KBM-7 (cell line): ENCODE data around the gene TNKS2.
"Not testable (repeated sequence)": the region's sequence is repeated elsewhere in the genome, so short reads cannot be mapped to it uniquely, and the experiment has no call there.

ENCODE experiments used
- DNase-seq: peaks from one replicate; pipeline ENCODE4 v3.0.0-alpha.2; 2015
- in situ Hi-C: fragments of 300-500 bp; cut with MboI; formaldehyde crosslinking; loops from 2 replicates; pipeline ENCODE4 v1.14.3; 2020; ENCODE audit warnings: low sequenced_read_pairs, low pct_unique_long_range_greater_than_20kb, mixed read lengths

Gene TNKS2

GRCh38 chr10:91856637-91857036, 58.4 kb downstream of the TNKS2 start:
- no peak for DNase-seq

GRCh38 chr10:91860885-91861284, 62.7 kb downstream of the TNKS2 start:
- DNase-seq, result no peak
- in situ Hi-C loops, result no loop called here

More at GRCh38 chr10:91856637-91857036, 58.4 kb downstream of the TNKS2 start:
- in situ Hi-C loops, result no loop called here

GRCh38 chr10:91864099-91864498, 65.9 kb downstream of the TNKS2 start:
- DNase-seq, result no peak
- in situ Hi-C loops, result no loop called here

GRCh38 chr10:91864744-91865143, 66.5 kb downstream of the TNKS2 start:
- in situ Hi-C loops, result no loop called here
- DNase-seq, result no peak

- in situ Hi-C loops, result no loop called here
- DNase-seq, result no peak
Measured at GRCh38 chr10:91865562-91866081, 67.4 kb downstream of the TNKS2 start.

GRCh38 chr10:91875156-91875555, 76.9 kb downstream of the TNKS2 start:
- in situ Hi-C loops, result no loop called here
- DNase-seq, result no peak

GRCh38 chr10:91875779-91876178, 77.6 kb downstream of the TNKS2 start:
- in situ Hi-C loops, result no loop called here
- DNase-seq, result no peak

GRCh38 chr10:91879515-91880170, 81.4 kb downstream of the TNKS2 start:
- in situ Hi-C loops, result no loop called here
- DNase-seq, result no peak

- DNase-seq, result no peak
- in situ Hi-C loops, result no loop called here
Measured at GRCh38 chr10:91880310-91880709, 82.1 kb downstream of the TNKS2 start.

- in situ Hi-C loops, result no loop called here
- DNase-seq, result no peak
Measured at GRCh38 chr10:91883549-91884444, 85.6 kb downstream of the TNKS2 start.

- in situ Hi-C loops, result no loop called here
- DNase-seq, result no peak
Measured at GRCh38 chr10:91884536-91884935, 86.3 kb downstream of the TNKS2 start.

GRCh38 chr10:91885362-91886079, 87.3 kb downstream of the TNKS2 start:
- no peak for DNase-seq
- in situ Hi-C loops, result no loop called here

GRCh38 chr10:91886954-91887271, 88.7 kb downstream of the TNKS2 start:
- DNase-seq, result no peak
- in situ Hi-C loops, result no loop called here

- no peak for DNase-seq
- in situ Hi-C loops, result no loop called here
Measured at GRCh38 chr10:91887272-91888076, 89.2 kb downstream of the TNKS2 start.

GRCh38 chr10:91891125-91892001, 93.1 kb downstream of the TNKS2 start:
- in situ Hi-C loops, result no loop called here

GRCh38 chr10:91893051-91893450, 94.8 kb downstream of the TNKS2 start:
- in situ Hi-C loops, result no loop called here
- no peak for DNase-seq

More at GRCh38 chr10:91891125-91892001, 93.1 kb downstream of the TNKS2 start:
- no peak for DNase-seq

GRCh38 chr10:91894261-91894685, 96.0 kb downstream of the TNKS2 start:
- DNase-seq, in situ Hi-C loops: not testable (repeated sequence)

- in situ Hi-C loops, result no loop called here
- no peak for DNase-seq
Measured at GRCh38 chr10:91896212-91896756, 98.1 kb downstream of the TNKS2 start.
